IPS-NIHi7 (cell line): Measurements from ENCODE around the gene AHRR.
"Not testable (repeated sequence)": the region's sequence is repeated elsewhere in the genome, so short reads cannot be mapped to it uniquely, and the experiment has no call there.

Experiments
- DNase-seq: peaks from one replicate; pipeline ENCODE4 v3.0.0; 2012; ENCODE audit warnings: mixed read lengths; ENCODE audit errors: extremely low spot score

The AHRR gene

DNA sequence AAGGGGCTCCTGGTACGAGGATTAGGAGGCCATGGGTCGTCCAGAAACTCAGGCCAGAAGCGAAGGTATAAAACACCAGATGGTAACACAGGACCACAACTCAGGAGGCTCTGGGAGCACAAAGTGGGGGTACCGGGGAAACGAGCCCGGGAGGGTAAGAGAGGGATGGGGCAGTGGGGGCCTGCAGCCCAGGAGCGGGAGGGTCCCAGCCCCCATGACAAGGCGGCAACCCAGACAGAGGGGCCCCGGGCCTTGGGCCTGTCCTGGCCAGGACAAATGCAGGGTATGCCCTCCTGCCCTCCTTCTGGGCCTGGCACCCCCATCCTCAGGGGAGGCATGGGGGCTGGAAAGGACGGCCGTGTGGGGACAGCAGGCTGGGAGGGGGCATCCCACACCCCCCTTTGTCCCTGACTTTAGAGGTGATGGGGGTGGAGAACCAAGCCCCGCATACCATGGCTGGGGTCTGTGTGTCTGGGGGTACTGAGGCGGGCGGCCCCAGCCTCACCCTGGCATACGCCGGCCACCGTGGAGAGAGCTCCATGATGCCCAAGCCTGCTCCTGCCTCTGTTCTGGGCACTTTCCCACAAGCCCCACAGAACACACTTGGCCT, 74.5 kb downstream of the AHRR start:
- no peak for DNase-seq

- DNase-seq: peak; percentile 5
These were observed 75.0 kb downstream of the AHRR start for GRCh38 chr5:396531-396961.

GRCh38 chr5:398141-398474, 76.6 kb downstream of the AHRR start:
- DNase-seq: not testable (repeated sequence)

DNA sequence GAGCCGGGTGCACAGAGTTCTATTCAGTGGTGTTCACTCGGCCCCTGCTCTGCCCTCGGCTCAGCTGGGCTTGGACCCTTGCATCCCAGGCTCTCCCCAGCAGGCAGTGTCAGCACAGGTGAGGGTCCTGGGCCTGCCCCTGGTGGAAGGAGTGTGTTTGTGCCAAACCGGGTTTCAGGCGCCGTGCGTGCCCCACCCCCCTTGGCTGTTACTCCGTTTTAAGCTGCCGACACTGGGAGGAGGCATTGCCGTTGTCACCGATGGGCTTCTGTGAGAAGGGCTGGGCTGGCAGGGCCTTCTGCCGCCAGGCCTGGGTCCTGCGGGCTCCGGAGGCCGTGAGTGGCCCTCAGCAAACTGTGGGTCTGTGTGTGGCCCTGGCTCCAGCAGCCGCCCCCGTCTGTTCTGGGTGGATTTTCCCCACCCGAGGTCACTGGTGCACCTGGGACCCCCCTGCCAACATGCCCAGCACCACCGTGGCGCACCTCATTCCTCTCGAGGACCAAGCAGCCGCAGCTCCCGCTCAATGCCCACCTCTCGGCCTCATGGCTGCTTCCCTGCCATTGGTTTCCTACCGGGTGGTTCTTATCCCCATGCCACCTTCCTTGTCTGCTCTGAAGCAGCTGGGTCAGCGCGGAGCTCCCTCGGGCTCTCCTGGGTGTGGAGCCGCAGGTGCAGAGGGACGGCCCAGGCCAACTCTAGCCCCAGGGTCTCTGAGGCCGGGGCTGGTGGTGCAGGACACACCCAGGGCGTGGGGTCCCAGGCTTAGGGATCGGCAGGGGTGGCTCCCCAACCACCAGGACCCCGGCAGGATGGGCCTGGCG, 77.2 kb downstream of the AHRR start:
- DNase-seq: peak; percentile 17

GRCh38 chr5:399296-400281, 78.1 kb downstream of the AHRR start:
- DNase-seq: peak; percentile 73

- DNase-seq: peak; percentile 3
These were observed 79.0 kb downstream of the AHRR start for GRCh38 chr5:400282-401145.

DNA sequence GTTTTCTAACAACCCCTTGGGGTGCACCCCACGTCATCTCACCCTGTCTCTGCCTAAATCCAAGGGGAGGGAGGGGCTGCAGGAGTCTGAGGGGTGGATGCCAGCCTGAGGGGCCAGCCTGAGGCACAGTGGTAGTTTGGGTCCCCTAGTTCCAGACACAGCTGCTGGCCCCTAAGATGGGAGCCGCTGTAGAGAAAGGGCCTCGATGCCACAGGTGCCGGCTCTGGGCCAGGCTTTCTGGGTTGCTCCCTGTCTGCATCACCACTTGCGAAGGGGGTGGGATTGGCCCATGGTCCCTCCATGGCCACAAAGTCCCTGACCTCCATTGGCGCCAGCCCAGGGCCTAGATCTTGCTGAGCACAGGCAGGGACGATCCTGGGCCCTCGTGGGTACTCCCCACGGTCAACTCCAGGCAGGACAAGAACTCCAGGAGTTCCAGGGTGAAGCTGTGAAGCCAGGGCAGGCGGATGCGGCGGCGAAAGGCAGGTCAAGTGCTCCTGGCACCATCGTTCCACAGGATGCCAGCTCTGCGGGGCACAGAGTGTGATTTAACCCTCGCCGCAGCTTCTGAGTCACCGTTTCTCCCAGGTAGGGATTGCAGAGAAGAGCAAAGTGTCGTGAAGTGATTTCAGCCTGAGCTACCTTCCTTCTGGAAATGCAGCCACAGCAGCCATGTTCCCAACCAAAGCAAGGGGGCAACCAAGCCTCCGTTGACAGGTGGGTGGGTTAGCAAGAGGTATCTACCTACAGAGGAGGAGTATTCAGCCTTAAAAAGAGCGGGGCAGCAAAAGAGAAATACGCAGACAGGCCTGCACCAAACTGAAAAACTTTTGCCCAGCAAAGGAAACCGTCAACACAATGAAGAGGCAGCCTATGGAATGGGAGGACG, 79.9 kb downstream of the AHRR start:
- DNase-seq: peak; percentile 8

DNA sequence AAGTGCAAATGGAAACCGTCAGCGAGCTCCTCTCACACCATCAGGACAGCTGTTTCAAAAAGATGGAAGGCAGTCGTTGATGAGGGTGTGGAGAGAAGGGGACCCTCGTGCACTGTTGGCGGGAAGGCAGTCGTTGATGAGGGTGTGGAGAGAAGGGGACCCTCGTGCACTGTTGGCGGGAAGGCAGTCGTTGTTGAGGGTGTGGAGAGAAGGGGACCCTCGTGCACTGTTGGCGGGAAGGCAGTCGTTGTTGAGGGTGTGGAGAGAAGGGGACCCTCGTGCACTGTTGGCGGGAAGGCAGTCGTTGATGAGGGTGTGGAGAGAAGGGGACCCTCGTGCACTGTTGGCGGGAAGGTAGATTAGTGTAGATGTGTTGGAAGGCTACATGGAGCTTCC, 80.7 kb downstream of the AHRR start:
- DNase-seq: not testable (repeated sequence)

GRCh38 chr5:402615-403359, 81.3 kb downstream of the AHRR start:
- no peak for DNase-seq

DNA sequence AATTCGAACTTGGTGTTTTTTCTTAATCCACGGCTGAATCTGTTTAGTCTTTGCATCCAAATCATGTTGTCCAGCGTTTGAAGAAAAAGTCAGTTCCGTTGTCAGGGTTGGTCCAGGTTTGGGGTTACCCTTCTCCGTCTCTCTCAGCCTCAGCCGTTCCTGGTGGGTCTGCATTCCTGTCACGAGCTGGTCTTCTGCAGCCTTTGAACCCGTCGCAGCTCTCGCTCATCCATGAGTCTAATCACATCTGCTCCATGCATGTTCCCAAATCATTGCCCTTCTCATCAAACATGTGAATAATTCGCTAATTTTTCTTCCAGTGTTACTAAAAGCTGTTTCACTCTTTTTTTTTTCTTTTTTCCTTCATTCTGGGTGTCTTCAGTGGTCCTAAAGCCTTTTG, 82.5 kb downstream of the AHRR start:
- no peak for DNase-seq

GRCh38 chr5:404666-405241, 83.2 kb downstream of the AHRR start:
- no peak for DNase-seq

DNA sequence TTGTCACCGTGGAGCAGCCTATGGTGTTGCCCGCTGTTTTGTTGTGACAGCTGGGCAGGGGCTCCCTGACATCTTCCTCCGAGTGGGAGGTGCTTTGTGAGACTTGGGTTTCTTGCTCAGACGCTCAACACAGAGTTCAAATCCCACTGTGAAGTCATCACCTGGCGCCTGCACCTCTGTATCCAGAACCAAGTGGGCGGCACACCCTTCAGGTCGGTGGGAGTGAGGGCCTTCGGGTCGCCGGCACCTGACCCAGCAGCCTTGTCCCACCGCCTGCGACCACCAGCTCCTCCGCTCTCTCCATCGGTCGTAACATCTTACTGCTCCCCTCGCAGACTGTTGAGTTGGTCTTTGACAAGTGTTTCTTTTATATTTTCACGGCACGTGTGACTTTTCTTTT, 83.9 kb downstream of the AHRR start:
- DNase-seq: no peak

DNA sequence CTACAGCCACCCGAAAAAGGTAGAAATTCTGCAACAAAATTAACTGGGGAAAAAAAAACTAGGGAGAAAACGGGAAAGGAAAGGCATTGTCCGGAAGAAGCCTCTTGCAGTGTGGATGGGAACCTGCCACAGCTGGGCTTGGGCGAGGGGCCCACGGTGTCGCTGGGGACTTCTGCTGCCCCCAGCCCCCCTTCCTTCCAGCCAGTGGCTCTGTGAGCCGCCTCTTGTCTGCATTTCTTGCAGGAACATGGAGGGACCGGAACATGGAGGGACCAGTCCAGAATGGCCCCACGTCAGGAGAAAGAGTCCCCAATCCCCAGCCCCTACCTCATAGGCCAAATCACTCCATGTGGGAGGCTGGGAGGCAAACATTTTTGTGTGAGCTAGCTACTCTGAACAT, 84.5 kb downstream of the AHRR start:
- DNase-seq: no peak

DNA sequence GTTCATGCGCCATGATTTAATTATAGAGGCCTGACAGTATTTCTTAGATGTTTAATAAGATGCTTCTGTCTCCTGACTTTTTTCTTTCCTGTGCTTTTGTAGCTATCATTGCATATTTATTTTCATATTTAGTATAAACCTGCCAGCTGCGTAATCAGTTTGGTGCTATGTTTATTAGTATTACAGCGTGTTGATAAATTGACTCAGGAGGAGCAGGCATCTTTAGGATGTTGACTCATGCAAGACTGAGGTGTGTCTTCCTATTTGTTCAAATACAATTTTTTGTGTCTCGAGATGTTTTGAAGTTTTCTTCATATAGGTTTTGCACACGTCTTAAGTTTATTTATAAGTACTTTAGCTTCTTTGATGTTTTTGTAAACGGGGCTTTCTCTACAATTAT, 85.5 kb downstream of the AHRR start:
- no peak for DNase-seq

DNA sequence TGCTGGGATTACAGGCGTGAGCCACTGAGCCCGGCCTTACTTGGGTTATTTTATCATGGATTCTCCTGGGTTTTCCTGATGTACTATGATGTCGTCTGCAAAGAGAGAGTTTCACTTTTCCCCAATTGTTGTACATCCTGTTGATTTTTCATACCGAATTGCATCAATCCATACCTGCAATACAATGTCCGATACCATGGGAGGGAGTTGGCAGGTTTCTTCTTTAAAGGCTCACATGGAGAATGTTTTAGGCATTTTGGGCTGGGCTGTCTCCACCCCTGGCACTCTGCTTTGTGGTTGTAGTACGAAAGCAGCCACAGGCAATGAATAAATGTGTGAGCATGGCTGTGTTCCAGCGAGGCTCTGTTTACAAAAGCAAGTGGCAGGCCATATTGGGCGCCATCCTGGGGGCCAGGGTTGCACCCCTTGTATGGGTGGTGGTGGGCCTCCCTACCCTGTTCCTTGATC, 86.3 kb downstream of the AHRR start:
- DNase-seq: no peak

- no peak for DNase-seq
These were observed 89.5 kb downstream of the AHRR start for GRCh38 chr5:410911-411517.

- no peak for DNase-seq
These were observed 90.2 kb downstream of the AHRR start for GRCh38 chr5:411728-412127.
